Small intestine (tissue), 7 donors: ENCODE results near the gene CYP27B1. TPM values are rescaled to one million over a fixed set of nuclear protein-coding genes. Genes with fewer than 3 reads are reported as not detected.

Experiments used
- DNase-seq, 2 donors: peaks; one replicate each; pipeline versions ENCODE4 v3.0.0 to v3.0.0-alpha.2; 2013
- FAIRE-seq: peaks from 2 replicates; lab custom pipeline; 2012; peaks lifted over from hg19 to GRCh38; lab: Jason Lieb, UNC
- H3K27ac ChIP-seq, 3 donors: one replicate each; pipeline ENCODE4 v1.5.1; 2013; ENCODE audit warnings: low read length in 2 of 3, mild to moderate bottlenecking in 2 of 3, control low read depth in 1 of 3, inconsistent platforms in 1 of 3, low read depth in 1 of 3, moderate library complexity in 1 of 3
- H3K27me3 ChIP-seq, 3 donors: one replicate each; pipeline ENCODE4 v1.6.1; 2013; ENCODE audit warnings: low read length in 3 of 3, inconsistent platforms in 1 of 3; ENCODE audit not compliant: control insufficient read depth in 3 of 3, insufficient read depth in 3 of 3
- H3K36me3 ChIP-seq, 3 donors: one replicate each; pipeline ENCODE4 v1.6.1; 2013; ENCODE audit warnings: low read length in 3 of 3, inconsistent platforms in 1 of 3, low read depth in 1 of 3, mild to moderate bottlenecking in 1 of 3, moderate library complexity in 1 of 3; ENCODE audit not compliant: control insufficient read depth in 3 of 3, insufficient read depth in 2 of 3
- H3K4me1 ChIP-seq, 3 donors: one replicate each; pipeline ENCODE4 v1.6.1; 2013; ENCODE audit warnings: low read length in 2 of 3, inconsistent platforms in 1 of 3, low read depth in 1 of 3, mild to moderate bottlenecking in 1 of 3, moderate library complexity in 1 of 3; ENCODE audit not compliant: control insufficient read depth in 3 of 3, insufficient read depth in 2 of 3
- H3K4me3 ChIP-seq, 3 donors: one replicate each; pipeline ENCODE4 v1.5.1; 2013; ENCODE audit warnings: low read length in 3 of 3, control low read depth in 1 of 3, inconsistent platforms in 1 of 3, low read depth in 1 of 3, mild to moderate bottlenecking in 1 of 3, moderate library complexity in 1 of 3
- H3K9me3 ChIP-seq, 2 donors: one replicate each; pipeline ENCODE4 v1.6.1; 2013; ENCODE audit warnings: low read depth in 1 of 2, low read length in 1 of 2; ENCODE audit not compliant: control insufficient read depth in 2 of 2, insufficient read depth in 1 of 2
- WGBS, 3 donors: extraction: QIAGEN DNeasy Blood & Tissue Kit; methylation state at CpG; one replicate each; pipeline ENCODE4 v1.1.7; 2013; 5-methylcytosine and 5-hydroxymethylcytosine counted together
- polyA plus RNA-seq, 4 donors: library from polyadenylated mRNA; stranded (reverse) in 3 of 4; unstranded in 1 of 4; fragments of 200-250 nt in 3 of 4; fragments of 120-200 nt in 1 of 4; gene quantifications; one replicate each; pipeline versions ENCODE4 v1.2.1 to v1.2.3, GENCODE V29; 2013
- donor health status: healthy with polysubstance abuse.
- donor health status: control.
- donor health status: control.
- donor health status: Bipolar disorder and iron deficiency.
- donor health status: healthy.

The CYP27B1 gene
- polyA plus RNA-seq, 4 donors = 0.27 to 1.7 (median 1.2) TPM

GRCh38 chr12:57735198-57735855, 31.6 kb downstream of the CYP27B1 start:
- no peaks in the 10 kb centered on the region for H3K4me1 ChIP-seq
- no peak overlapping the region for H3K4me3 ChIP-seq
- FAIRE-seq = no peak
- H3K9me3 ChIP-seq = peaks cover 0 to 6% of the 10 kb centered on the region in 2 donors
- no peaks in the 10 kb centered on the region for H3K36me3 ChIP-seq
- H3K27me3 ChIP-seq = peaks cover 0 to 94% (median 4%) of the 10 kb centered on the region in 3 donors
- no peak for DNase-seq
- no peak overlapping the region for H3K27ac ChIP-seq
- 11 to 34% (median 23%) methylated on average over 8 of the region's 8 CpGs for WGBS, 3 donors

GRCh38 chr12:57734591-57734990, 32.3 kb downstream of the CYP27B1 start:
- FAIRE-seq = no peak
- Histone ChIP-seq H3K9me3 (peaks cover 0 to 6% of the 10 kb centered on the region in 2 donors), H3K27ac (no peak overlapping the region), H3K36me3 (no peaks in the 10 kb centered on the region), H3K4me1 (no peaks in the 10 kb centered on the region), H3K4me3 (no peak overlapping the region), H3K27me3 (peaks cover 0 to 94% (median 4%) of the 10 kb centered on the region in 3 donors)
- 82 to 86% (median 83%) methylated on average over 4 of the region's 4 CpGs for whole genome bisulfite sequencing, 3 donors
- DNase-seq = no peak

GRCh38 chr12:57733928-57734327, 33.0 kb downstream of the CYP27B1 start:
- Histone ChIP-seq H3K27ac (no peak overlapping the region), H3K9me3 (peaks cover 0 to 6% of the 10 kb centered on the region in 2 donors), H3K4me3 (no peak overlapping the region), H3K4me1 (no peaks in the 10 kb centered on the region), H3K36me3 (no peaks in the 10 kb centered on the region), H3K27me3 (peaks cover 0 to 93% (median 3%) of the 10 kb centered on the region in 3 donors)
- 81 to 85% (median 85%) methylated on average over 6 of the region's 6 CpGs for WGBS, 3 donors
- DNase-seq = no peak
- FAIRE-seq = no peak

DNA sequence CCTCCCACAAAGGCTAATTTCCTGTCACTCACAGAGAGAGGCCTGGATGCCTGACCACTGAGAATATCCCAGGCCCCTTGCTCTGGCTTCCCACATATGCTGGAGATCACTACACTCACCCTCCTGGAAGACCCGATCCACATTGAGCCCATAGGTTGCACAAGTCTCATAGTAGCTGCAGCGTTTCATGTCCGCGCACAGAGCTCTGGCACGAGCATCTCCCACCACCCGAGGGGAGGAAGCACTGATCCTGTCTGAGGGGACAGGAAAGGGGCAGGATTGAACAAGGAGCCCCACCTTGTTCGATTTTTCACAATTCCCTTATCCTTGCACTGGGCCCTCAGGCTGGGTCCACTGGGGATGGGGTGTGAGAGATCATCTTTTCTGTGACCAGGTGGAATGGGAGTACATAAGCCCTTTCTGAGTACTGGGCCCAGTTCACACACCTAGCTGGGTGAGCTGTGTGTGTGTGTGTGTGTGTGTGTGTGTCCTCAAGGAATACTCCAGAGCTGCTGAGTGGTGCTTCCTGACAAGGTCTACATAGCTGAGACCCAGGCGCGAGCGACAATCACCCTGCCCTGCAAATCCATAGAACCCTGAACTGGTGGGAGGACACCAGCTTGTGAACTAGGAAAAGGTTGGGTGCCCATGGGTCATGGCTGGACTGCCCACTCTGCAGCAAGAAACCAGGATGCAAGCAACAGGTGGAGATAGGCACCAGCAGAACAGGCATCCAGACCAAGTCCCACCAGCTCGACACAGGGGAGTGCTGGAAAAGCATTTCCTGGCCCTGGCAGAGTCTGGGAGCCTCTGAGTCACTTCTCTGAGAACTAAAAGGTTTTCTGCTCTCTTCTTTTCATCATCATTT, 33.9 kb downstream of the CYP27B1 start:
- no peaks in the 10 kb centered on the region for H3K4me1 ChIP-seq
- no peak for FAIRE-seq
- no peaks in the 10 kb centered on the region for H3K36me3 ChIP-seq
- H3K4me3 ChIP-seq = no peak overlapping the region
- no peak for DNase-seq
- H3K9me3 ChIP-seq = peaks cover 0 to 6% of the 10 kb centered on the region in 2 donors
- no peak overlapping the region for H3K27ac ChIP-seq
- 74 to 84% (median 81%) methylated on average over 11 of the region's 11 CpGs for WGBS, 3 donors
- H3K27me3 ChIP-seq = peaks cover 0 to 93% (median 2%) of the 10 kb centered on the region in 3 donors

DNA sequence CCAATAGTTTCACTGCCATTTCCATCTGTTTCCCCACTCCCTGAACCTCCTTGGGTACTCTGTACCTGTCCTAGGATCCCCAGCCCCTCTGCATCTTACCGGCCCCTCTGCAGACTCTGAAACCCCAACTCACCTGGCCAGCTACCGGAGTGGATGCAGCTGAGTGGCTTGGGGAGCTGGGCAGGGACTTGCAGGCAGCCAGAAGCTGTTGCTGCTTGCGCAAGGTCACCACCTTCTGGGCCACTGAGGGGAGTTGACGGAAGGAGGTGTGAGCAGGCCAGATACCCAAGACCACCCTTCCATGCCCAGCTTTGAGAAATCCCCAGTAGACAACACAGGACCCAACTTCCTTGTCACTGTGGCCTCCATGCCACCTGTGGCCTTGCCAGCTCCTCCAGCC, 34.6 kb downstream of the CYP27B1 start:
- WGBS, 3 donors = 67 to 77% (median 74%) methylated on average over 4 of the region's 4 CpGs
- Histone ChIP-seq H3K4me1 (peaks cover 0 to 7% (median 0%) of the 10 kb centered on the region in 3 donors), H3K36me3 (peaks cover 0 to 4% (median 0%) of the 10 kb centered on the region in 3 donors), H3K9me3 (peaks cover 0 to 6% of the 10 kb centered on the region in 2 donors), H3K27me3 (peaks cover 0 to 95% (median 2%) of the 10 kb centered on the region in 3 donors), H3K27ac (no peak overlapping the region), H3K4me3 (no peak overlapping the region)
- FAIRE-seq (no peak), DNase-seq (no peak)

- H3K4me1 ChIP-seq = peaks cover 0 to 13% (median 0%) of the 10 kb centered on the region in 3 donors
- FAIRE-seq (no peak), DNase-seq (no peak)
- H3K36me3 ChIP-seq = peaks cover 0 to 4% (median 0%) of the 10 kb centered on the region in 3 donors
- WGBS, 3 donors = 78 to 83% (median 83%) methylated on average over 19 of the region's 19 CpGs
- no peak overlapping the region for H3K4me3 ChIP-seq
- peaks cover 0 to 3% of the 10 kb centered on the region in 2 donors for H3K9me3 ChIP-seq
- H3K27me3 ChIP-seq = peaks cover 0 to 95% (median 2%) of the 10 kb centered on the region in 3 donors
- H3K27ac ChIP-seq = no peak overlapping the region
Measured at GRCh38 chr12:57731411-57732080, 35.3 kb downstream of the CYP27B1 start.

DNA sequence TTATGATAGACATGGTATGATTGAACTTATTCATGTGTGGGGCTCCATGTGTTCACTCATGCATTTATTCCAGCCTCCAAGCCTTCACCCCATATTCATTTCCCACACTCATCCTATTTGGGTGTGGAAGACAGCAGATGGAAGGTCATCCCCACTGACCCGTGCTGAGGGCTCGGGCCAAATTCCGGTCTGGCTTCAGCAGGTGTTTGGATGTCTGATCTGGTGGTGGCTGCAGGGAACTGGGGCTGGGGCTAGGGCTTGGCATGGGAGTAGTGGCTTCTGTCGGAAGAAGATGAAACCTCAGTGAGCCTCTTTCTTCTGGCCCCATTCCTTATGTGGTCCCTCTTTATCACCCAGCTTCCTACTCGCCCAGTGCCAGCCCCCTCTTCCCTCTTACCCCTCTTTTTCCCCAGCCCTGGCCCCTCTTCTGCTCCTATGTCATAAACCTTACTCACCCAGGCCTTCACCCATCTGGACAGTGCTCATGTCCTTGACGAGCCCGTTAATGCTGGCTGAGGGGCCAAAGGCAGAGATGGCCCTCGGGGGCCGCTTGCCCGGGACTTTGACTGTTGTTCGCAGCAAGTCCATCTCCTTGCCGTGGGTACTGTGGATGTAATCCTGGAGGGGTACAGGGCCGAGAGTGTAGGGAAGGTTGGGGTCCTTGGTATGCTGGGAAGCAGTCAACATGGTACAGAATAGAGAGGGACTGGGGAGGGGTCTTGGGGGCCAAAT, 36.4 kb downstream of the CYP27B1 start:
- peaks cover 0 to 4% (median 0%) of the 10 kb centered on the region in 3 donors for H3K36me3 ChIP-seq
- 73 to 82% (median 76%) methylated on average over 13 of the region's 13 CpGs for WGBS, 3 donors
- FAIRE-seq (no peak), DNase-seq (no peak)
- no peak overlapping the region for H3K4me3 ChIP-seq
- H3K4me1 ChIP-seq = peaks cover 0 to 18% (median 0%) of the 10 kb centered on the region in 3 donors
- H3K9me3 ChIP-seq = no peaks in the 10 kb centered on the region
- H3K27ac ChIP-seq = no peak overlapping the region
- peaks cover 0 to 92% (median 0%) of the 10 kb centered on the region in 3 donors for H3K27me3 ChIP-seq
